HG03196 (cell line): ENCODE data around the gene MCM8.
A peak's percentile ranks its signal among the peaks of the same experiment; 100 is the strongest.

Experiments used
- ATAC-seq: cut with Tn5 transposase; IDR thresholded peaks from one replicate; pipeline ENCODE4 v1.9.1; 2021; ENCODE audit not compliant: unreplicated experiment

Gene MCM8

GRCh38 chr20:5945963-5946362 is 4.5 kb upstream of the MCM8 start:
- no peak for ATAC-seq

GRCh38 chr20:5947276-5947675 is 3.2 kb upstream of the MCM8 start:
- ATAC-seq, result no peak

- peak; percentile 3 for ATAC-seq
Observed at GRCh38 chr20:5949943-5950270, 545 bp upstream of the MCM8 start.

GRCh38 chr20:5967469-5967868 is 17.0 kb downstream of the MCM8 start:
- ATAC-seq, result no peak

GRCh38 chr20:5968462-5968861 is 18.0 kb downstream of the MCM8 start:
- no peak for ATAC-seq

- ATAC-seq, result no peak
Observed at GRCh38 chr20:5969348-5969935, 19.0 kb downstream of the MCM8 start.

GRCh38 chr20:5969940-5970339 is 19.5 kb downstream of the MCM8 start:
- ATAC-seq, result no peak

- no peak for ATAC-seq
Observed at GRCh38 chr20:5970381-5970780, 19.9 kb downstream of the MCM8 start.

GRCh38 chr20:5971203-5971602 is 20.8 kb downstream of the MCM8 start:
- no peak for ATAC-seq

- no peak for ATAC-seq
Observed at GRCh38 chr20:5973172-5973571, 22.7 kb downstream of the MCM8 start.

- ATAC-seq, result no peak
Observed at GRCh38 chr20:5973971-5974370, 23.5 kb downstream of the MCM8 start.

GRCh38 chr20:5974531-5974930 is 24.1 kb downstream of the MCM8 start:
- no peak for ATAC-seq

GRCh38 chr20:5975778-5976177 is 25.3 kb downstream of the MCM8 start:
- ATAC-seq, result no peak

- ATAC-seq, result no peak
Observed at GRCh38 chr20:5977223-5977622, 26.8 kb downstream of the MCM8 start.

- no peak for ATAC-seq
Observed at GRCh38 chr20:5977975-5978374, 27.5 kb downstream of the MCM8 start.

GRCh38 chr20:5979801-5980200 is 29.3 kb downstream of the MCM8 start:
- ATAC-seq, result no peak

GRCh38 chr20:5980720-5981538 is 30.5 kb downstream of the MCM8 start:
- ATAC-seq, result no peak

GRCh38 chr20:5987383-5987782 is 36.9 kb downstream of the MCM8 start:
- no peak for ATAC-seq

GRCh38 chr20:5989539-5989938 is 39.1 kb downstream of the MCM8 start:
- ATAC-seq, result no peak

GRCh38 chr20:5990946-5991345 is 40.5 kb downstream of the MCM8 start:
- no peak for ATAC-seq

GRCh38 chr20:5991623-5992441 is 41.4 kb downstream of the MCM8 start:
- ATAC-seq, result no peak

GRCh38 chr20:5996765-5997164 is 46.3 kb downstream of the MCM8 start:
- peak; percentile 86 for ATAC-seq
